Adipocyte (in vitro differentiated cells): Measurements from ENCODE around the gene CEP20.

Experiments used
- DNase-seq: peaks from one replicate; pipeline ENCODE4 v3.0.0-alpha.2; 2015; ENCODE audit warnings: low read depth
- H3K27me3 ChIP-seq: replicated peaks from 2 replicates; pipeline ENCODE4 v1.7.0; 2013; ENCODE audit warnings: mild to moderate bottlenecking, low read length, moderate library complexity; ENCODE audit not compliant: control insufficient read depth, insufficient read depth
- H3K36me3 ChIP-seq: 2 replicates; pipeline ENCODE4 v1.7.0; 2013; ENCODE audit warnings: low read length, mild to moderate bottlenecking, moderate library complexity; ENCODE audit not compliant: control insufficient read depth, insufficient read depth, severe bottlenecking
- H3K4me1 ChIP-seq: 2 replicates; pipeline ENCODE4 v1.7.0; 2013; ENCODE audit warnings: mild to moderate bottlenecking, low read length, moderate library complexity; ENCODE audit not compliant: control insufficient read depth, insufficient read depth
- H3K4me3 ChIP-seq: 2 replicates; pipeline ENCODE4 v1.7.0; 2013; ENCODE audit warnings: mild to moderate bottlenecking, low read length, moderate library complexity
- H3K9ac ChIP-seq: 2 replicates; pipeline ENCODE4 v1.7.0; 2013; ENCODE audit warnings: mild to moderate bottlenecking, low read length, moderate library complexity
- H3K9me3 ChIP-seq: 2 replicates; pipeline ENCODE4 v1.7.0; 2013; ENCODE audit warnings: mild to moderate bottlenecking, low read length, moderate library complexity; ENCODE audit not compliant: control insufficient read depth

Gene CEP20

DNA sequence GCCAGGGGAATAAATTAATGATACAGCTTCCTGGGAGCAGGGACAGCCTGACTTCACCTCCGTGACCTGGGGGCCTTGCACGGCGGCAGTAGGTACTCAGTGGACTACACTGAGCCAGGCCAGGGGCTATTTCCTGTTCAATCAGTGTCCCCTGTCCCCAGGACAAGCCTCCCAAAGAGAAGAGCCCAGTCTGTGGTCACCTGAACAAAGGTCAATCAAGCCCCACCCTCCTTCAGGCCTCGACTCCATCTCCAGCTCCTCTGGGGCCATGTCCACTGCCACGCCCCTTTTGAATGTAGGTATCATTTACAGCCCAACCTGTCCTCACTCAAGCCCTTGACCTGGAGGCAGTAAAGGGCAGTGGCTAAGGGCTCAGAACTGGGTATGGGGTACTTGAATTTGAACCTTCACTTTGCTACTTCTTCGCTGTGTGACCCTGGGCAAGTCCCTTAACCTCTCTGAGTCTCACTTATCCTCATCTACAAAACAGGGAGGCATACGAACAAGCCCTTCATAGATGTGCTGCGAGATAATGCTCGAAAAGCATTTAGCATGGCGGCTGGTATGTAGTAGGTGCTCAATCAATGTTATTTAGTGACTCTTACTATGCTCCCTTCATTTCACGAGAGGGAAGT is 60.6 kb downstream of the CEP20 start:
- Histone ChIP-seq H3K4me1 (no peaks in the 10 kb centered on the region), H3K36me3 (no peaks in the 10 kb centered on the region), H3K4me3 (no peak overlapping the region), H3K9ac (no peak overlapping the region), H3K9me3 (no peaks in the 10 kb centered on the region), H3K27me3 (peaks cover 40% of the 10 kb centered on the region)
- DNase-seq, result no peak

- H3K27me3 ChIP-seq, result peaks cover 43% of the 10 kb centered on the region
These were observed 61.1 kb downstream of the CEP20 start for GRCh38 chr16:15827299-15827698.

DNA sequence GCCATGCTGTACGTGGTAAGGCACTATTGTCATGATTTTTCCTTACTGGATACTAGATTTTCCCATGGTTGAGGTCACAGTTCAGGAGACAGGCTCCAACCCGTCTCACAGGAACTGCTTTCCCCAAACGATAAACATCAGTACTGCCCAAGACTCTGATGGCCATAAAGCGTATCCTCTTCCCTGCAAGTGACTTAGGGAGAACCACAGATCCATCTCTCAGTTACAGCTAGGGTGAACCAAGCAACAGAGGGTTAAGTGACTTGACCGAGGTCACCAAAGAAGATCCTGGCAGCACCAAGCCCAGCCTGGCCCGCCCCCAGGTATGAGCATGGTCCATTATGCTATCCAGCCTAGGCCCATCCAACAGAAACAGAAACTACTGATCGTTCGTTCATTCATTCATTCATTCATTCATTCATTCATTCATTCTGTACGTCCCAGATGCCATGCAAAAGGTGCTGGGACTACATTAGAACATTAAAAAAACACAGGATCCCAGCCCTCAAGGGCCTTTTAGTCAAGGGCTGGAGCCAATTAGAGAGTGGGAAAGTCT is 62.6 kb downstream of the CEP20 start:
- no peaks in the 10 kb centered on the region for H3K4me1 ChIP-seq
- peaks cover 40% of the 10 kb centered on the region for H3K27me3 ChIP-seq
- H3K36me3 ChIP-seq, result no peaks in the 10 kb centered on the region
- no peak overlapping the region for H3K9ac ChIP-seq
- no peak overlapping the region for H3K4me3 ChIP-seq
- no peaks in the 10 kb centered on the region for H3K9me3 ChIP-seq
- no peak for DNase-seq

More at GRCh38 chr16:15827299-15827698, 61.1 kb downstream of the CEP20 start:
- Histone ChIP-seq H3K36me3 (no peaks in the 10 kb centered on the region), H3K9ac (no peak overlapping the region), H3K4me3 (no peak overlapping the region), H3K9me3 (no peaks in the 10 kb centered on the region), H3K4me1 (no peaks in the 10 kb centered on the region)
- DNase-seq, result no peak

GRCh38 chr16:15822957-15823356 is 65.4 kb downstream of the CEP20 start:
- Histone ChIP-seq H3K27me3 (peaks cover 47% of the 10 kb centered on the region), H3K9ac (no peak overlapping the region), H3K9me3 (peaks cover 4% of the 10 kb centered on the region), H3K36me3 (no peaks in the 10 kb centered on the region), H3K4me1 (no peaks in the 10 kb centered on the region), H3K4me3 (no peak overlapping the region)
- no peak for DNase-seq

- no peak for DNase-seq
- H3K9ac ChIP-seq, result no peak overlapping the region
- peaks cover 24% of the 10 kb centered on the region for H3K9me3 ChIP-seq
- no peaks in the 10 kb centered on the region for H3K36me3 ChIP-seq
- H3K4me1 ChIP-seq, result no peaks in the 10 kb centered on the region
- H3K27me3 ChIP-seq, result peaks cover 46% of the 10 kb centered on the region
- no peak overlapping the region for H3K4me3 ChIP-seq
These were observed 67.6 kb downstream of the CEP20 start for GRCh38 chr16:15820837-15821236.

DNA sequence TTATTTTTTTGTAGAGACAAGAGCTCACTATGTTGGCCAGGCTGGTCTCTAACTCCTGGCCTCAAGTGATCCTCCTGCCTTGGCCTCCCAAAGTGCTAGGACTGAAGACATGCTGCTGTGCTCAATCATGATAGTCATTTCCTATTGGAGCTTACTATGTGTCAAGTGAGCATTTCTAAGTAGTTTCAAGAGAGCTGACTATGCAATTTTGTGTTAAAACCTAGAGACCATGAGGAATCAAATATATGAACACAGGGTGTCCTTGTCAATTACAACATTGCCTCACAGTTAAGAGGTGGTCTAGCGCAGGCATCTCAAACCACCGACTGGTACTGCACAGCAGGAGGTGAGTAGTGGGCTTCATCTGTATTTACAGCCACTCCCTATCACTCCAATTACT is 69.4 kb downstream of the CEP20 start:
- Histone ChIP-seq H3K36me3 (no peaks in the 10 kb centered on the region), H3K4me3 (no peak overlapping the region), H3K4me1 (no peaks in the 10 kb centered on the region), H3K9ac (no peak overlapping the region), H3K9me3 (peaks cover 34% of the 10 kb centered on the region), H3K27me3 (peaks cover 38% of the 10 kb centered on the region)
- DNase-seq, result no peak

GRCh38 chr16:15817446-15817845 is 71.0 kb downstream of the CEP20 start:
- no peak for DNase-seq
- H3K4me1 ChIP-seq, result no peaks in the 10 kb centered on the region
- no peak overlapping the region for H3K4me3 ChIP-seq
- no peak overlapping the region for H3K9ac ChIP-seq
- H3K27me3 ChIP-seq, result peaks cover 24% of the 10 kb centered on the region
- H3K36me3 ChIP-seq, result no peaks in the 10 kb centered on the region
- H3K9me3 ChIP-seq, result peaks cover 34% of the 10 kb centered on the region

DNA sequence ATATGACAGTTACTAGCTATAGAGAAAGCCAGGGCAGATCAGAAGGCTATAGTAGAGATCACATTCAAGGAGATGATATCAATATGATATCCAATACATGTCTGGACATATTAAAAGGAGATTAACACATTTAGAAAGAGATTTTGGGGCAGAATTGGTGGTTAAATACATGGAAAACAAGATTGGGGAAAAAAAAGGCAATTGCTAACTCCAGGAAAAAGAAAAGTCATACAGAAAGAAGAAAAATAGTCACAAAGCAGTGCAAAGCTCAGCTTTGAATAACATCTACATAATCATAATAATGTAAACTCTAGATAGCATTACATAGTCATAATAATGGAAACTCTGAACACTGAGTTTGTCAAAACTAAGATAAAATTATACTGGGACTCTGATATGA is 72.2 kb downstream of the CEP20 start:
- peaks cover 34% of the 10 kb centered on the region for H3K9me3 ChIP-seq
- peaks cover 24% of the 10 kb centered on the region for H3K27me3 ChIP-seq
- no peaks in the 10 kb centered on the region for H3K36me3 ChIP-seq
- no peak overlapping the region for H3K9ac ChIP-seq
- no peak overlapping the region for H3K4me3 ChIP-seq
- DNase-seq, result no peak
- H3K4me1 ChIP-seq, result peaks cover 8% of the 10 kb centered on the region
